Natural killer cell (primary cell): ENCODE measurements around the gene NPEPL1. TPM values are rescaled to one million over a fixed set of nuclear protein-coding genes. Genes with fewer than 3 reads are reported as not detected.

Experiments
- ATAC-seq, 3 donors: fragments of 150-1000 bp in 2 of 3; fragments of 200-7000 bp in 1 of 3; cut with Tn5 transposase; 1 replicate in 1 of 3; 2 replicates in 2 of 3; pipeline ENCODE4 v1.10.0; 2021; ENCODE audit warnings: mild to moderate bottlenecking in 2 of 3, moderate library complexity in 2 of 3
- DNase-seq, 2 donors: peaks; one replicate each; pipeline versions ENCODE4 v3.0.0 to v3.0.0-alpha.2; 2013 to 2021; ENCODE audit warnings: mixed read lengths in 1 of 2
- H3K27ac ChIP-seq: one replicate; pipeline ENCODE4 v1.5.1; 2013; ENCODE audit warnings: mild to moderate bottlenecking, low read length
- H3K27me3 ChIP-seq: one replicate; pipeline ENCODE4 v1.6.1; 2013; ENCODE audit warnings: low read length; ENCODE audit not compliant: control insufficient read depth, insufficient read depth
- H3K36me3 ChIP-seq: one replicate; pipeline ENCODE4 v1.6.1; 2013; ENCODE audit warnings: low read length; ENCODE audit not compliant: control insufficient read depth, insufficient read depth
- H3K4me1 ChIP-seq: one replicate; pipeline ENCODE4 v1.6.1; 2013; ENCODE audit warnings: low read length; ENCODE audit not compliant: control insufficient read depth, insufficient read depth
- H3K4me3 ChIP-seq: one replicate; pipeline ENCODE4 v1.5.1; 2013; ENCODE audit warnings: low read length
- H3K9me3 ChIP-seq: one replicate; pipeline ENCODE4 v1.6.1; 2013; ENCODE audit warnings: low read length; ENCODE audit not compliant: control insufficient read depth, insufficient read depth
- H3K27ac Mint-ChIP-seq, 2 donors: one replicate each; pipeline ENCODE4 v1.8.0; 2022; ENCODE audit warnings: mild to moderate bottlenecking in 2 of 2, mixed read lengths in 2 of 2, moderate library complexity in 1 of 2
- H3K27me3 Mint-ChIP-seq, 2 donors: one replicate each; pipeline ENCODE4 v1.8.0; 2022; ENCODE audit warnings: low read depth in 2 of 2, mixed read lengths in 2 of 2
- H3K36me3 Mint-ChIP-seq: one replicate; pipeline ENCODE4 v1.8.0; 2022; ENCODE audit warnings: mixed read lengths
- H3K4me1 Mint-ChIP-seq, 2 donors: one replicate each; pipeline ENCODE4 v1.8.0; 2022; ENCODE audit warnings: mixed read lengths in 2 of 2
- H3K4me3 Mint-ChIP-seq: one replicate; pipeline ENCODE4 v1.8.0; 2022; ENCODE audit warnings: mild to moderate bottlenecking, moderate library complexity, mixed read lengths
- H3K9me3 Mint-ChIP-seq, 2 donors: one replicate each; pipeline ENCODE4 v1.8.0; 2022; ENCODE audit warnings: mixed read lengths in 2 of 2
- WGBS: methylation state at CpG from one replicate; pipeline ENCODE4 v1.1.7; 2013; ENCODE audit warnings: missing lambda C conversion rate; ENCODE audit not compliant: insufficient coverage; 5-methylcytosine and 5-hydroxymethylcytosine counted together
- intact Hi-C: fragments of 100-400 bp; cut with micrococcal nuclease; formaldehyde crosslinking; loops from one replicate; pipeline ENCODE4 v1.14.2; 2022
- total RNA-seq, 4 donors: library from RNA; stranded (reverse); fragments of 120-200 nt in 1 of 4; gene quantifications; one replicate each; pipeline versions ENCODE4 v1.2.3 to v1.2.4, GENCODE V29; 2013 to 2022
- TF ChIP-seq, protein P1 (sequence below): fragments of 200-600 bp; IDR thresholded peaks from one replicate; pipeline ENCODE4 v1.8.0; 2022; ENCODE audit warnings: antibody characterized with exemption

NPEPL1 gene
- total RNA-seq, 3 donors from 2014 or later (not counting 1 experiment from before 2014, with no cell fraction given), result 66.0 to 83.7 (median 68.4) TPM

DNA sequence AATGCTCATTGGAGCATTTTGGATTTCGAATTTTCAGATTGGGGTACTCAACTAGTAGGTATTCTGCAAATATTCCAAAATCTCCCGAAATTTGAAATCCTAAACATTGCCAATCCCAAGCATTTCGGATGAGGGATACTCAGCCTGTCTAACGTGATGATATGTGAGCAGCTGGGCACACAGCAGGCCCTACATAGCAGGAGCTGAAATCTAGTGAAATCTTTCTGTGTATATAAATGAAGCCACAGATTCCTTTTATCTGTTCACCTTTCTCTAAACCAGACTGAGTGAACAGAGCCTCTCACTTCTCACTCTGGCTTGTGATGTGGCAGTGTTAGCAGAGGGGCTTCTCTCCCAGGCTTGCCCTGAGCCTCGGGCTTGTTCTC lies 23.7 kb upstream of the NPEPL1 start:
- no peaks in the 10 kb centered on the region for H3K27me3 Mint-ChIP-seq
- WGBS, result 96% methylated on average over 5 of the region's 5 CpGs
- peaks cover 5% of the 10 kb centered on the region for H3K36me3 Mint-ChIP-seq
- no peak overlapping the region for H3K27ac ChIP-seq
- TF ChIP-seq, protein P1, sequence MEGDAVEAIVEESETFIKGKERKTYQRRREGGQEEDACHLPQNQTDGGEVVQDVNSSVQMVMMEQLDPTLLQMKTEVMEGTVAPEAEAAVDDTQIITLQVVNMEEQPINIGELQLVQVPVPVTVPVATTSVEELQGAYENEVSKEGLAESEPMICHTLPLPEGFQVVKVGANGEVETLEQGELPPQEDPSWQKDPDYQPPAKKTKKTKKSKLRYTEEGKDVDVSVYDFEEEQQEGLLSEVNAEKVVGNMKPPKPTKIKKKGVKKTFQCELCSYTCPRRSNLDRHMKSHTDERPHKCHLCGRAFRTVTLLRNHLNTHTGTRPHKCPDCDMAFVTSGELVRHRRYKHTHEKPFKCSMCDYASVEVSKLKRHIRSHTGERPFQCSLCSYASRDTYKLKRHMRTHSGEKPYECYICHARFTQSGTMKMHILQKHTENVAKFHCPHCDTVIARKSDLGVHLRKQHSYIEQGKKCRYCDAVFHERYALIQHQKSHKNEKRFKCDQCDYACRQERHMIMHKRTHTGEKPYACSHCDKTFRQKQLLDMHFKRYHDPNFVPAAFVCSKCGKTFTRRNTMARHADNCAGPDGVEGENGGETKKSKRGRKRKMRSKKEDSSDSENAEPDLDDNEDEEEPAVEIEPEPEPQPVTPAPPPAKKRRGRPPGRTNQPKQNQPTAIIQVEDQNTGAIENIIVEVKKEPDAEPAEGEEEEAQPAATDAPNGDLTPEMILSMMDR, result no peak
- H3K27ac Mint-ChIP-seq, result no peak overlapping the region
- DNase-seq (no peak), ATAC-seq (no peak)
- H3K27me3 ChIP-seq, result no peaks in the 10 kb centered on the region
- peaks cover 10% of the 10 kb centered on the region in 2 donors for H3K4me1 Mint-ChIP-seq
- H3K9me3 ChIP-seq, result no peaks in the 10 kb centered on the region
- H3K4me3 Mint-ChIP-seq, result no peak overlapping the region
- H3K4me1 ChIP-seq, result no peaks in the 10 kb centered on the region
- H3K4me3 ChIP-seq, result no peak overlapping the region
- peaks cover 50% of the 10 kb centered on the region for H3K36me3 ChIP-seq
- intact Hi-C loops, result no loop called here
- no peaks in the 10 kb centered on the region for H3K9me3 Mint-ChIP-seq

DNA sequence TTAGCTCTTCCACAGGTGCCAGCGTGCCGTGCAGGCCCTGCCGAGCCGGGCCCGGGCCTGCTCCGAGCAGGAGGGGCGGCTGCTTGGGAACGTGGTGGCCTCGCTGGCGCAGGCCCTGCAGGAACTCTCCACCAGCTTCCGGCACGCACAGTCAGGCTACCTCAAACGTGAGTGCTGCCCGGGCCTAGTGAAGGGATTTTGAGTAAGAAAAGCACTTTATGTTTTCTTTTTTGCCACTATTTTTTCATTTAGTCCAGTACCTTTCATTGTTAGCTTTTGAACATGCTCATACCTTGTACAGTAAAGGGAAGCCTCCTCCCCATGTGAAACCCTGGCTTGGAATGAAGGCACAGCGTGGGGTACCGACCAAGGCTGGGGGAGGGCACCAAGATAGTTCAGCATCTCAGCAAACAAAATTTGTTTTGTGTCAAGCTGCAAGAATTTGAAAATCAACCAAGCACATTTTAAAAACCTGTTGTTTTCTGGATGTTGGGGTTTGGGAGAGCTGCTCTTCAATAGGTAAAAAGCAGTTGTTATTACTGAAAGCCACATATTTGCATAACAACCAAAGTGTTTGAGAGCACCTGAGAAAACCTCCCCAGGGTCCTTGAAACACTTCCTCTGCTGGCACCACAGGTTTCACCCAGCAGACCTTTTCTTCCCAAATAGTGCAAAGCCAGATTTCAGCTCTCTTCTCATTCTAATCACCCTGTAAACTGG lies 23.2 kb upstream of the NPEPL1 start:
- H3K4me3 ChIP-seq, result no peak overlapping the region
- Mint-ChIP-seq H3K27me3 (no peaks in the 10 kb centered on the region), H3K4me3 (no peak overlapping the region), H3K27ac (no peak overlapping the region), H3K9me3 (no peaks in the 10 kb centered on the region), H3K4me1 (peaks cover 10% of the 10 kb centered on the region in 2 donors), H3K36me3 (peaks cover 10% of the 10 kb centered on the region)
- DNase-seq (no peak), ATAC-seq (no peak)
- intact Hi-C loops, result no loop called here
- peaks cover 56% of the 10 kb centered on the region for H3K36me3 ChIP-seq
- no peaks in the 10 kb centered on the region for H3K27me3 ChIP-seq
- no peak overlapping the region for H3K27ac ChIP-seq
- TF ChIP-seq, protein P1, result no peak
- 92% methylated on average over 16 of the region's 16 CpGs for WGBS
- H3K4me1 ChIP-seq, result no peaks in the 10 kb centered on the region
- no peaks in the 10 kb centered on the region for H3K9me3 ChIP-seq

DNA sequence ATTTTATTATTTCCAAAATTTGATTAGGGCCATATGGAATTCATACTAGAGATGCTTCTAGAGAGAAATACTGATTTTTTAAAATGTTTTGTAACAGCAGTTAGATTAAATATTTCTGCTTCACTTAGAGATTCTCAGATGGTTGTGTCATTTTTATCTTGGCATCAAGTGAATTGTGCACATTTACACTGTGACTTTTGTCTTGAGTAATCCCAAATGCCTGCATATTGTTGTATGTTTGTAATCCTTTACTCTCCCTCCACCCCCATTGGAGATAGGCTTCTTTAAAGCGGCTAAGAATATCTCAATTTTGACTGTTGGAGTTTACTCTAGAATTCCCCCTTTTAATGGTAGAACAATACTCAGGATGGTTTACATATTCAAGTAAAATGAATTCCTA lies 22.5 kb upstream of the NPEPL1 start:
- no peaks in the 10 kb centered on the region for H3K27me3 Mint-ChIP-seq
- no peak overlapping the region for H3K27ac Mint-ChIP-seq
- Histone ChIP-seq H3K27me3 (no peaks in the 10 kb centered on the region), H3K27ac (no peak overlapping the region), H3K4me3 (no peak overlapping the region), H3K9me3 (no peaks in the 10 kb centered on the region), H3K4me1 (no peaks in the 10 kb centered on the region), H3K36me3 (peaks cover 59% of the 10 kb centered on the region)
- intact Hi-C loops, result no loop called here
- peaks cover 8 to 10% of the 10 kb centered on the region in 2 donors for H3K4me1 Mint-ChIP-seq
- H3K36me3 Mint-ChIP-seq, result peaks cover 10% of the 10 kb centered on the region
- no peak overlapping the region for H3K4me3 Mint-ChIP-seq
- ATAC-seq (no peak), DNase-seq (no peak)
- TF ChIP-seq, protein P1, result no peak
- H3K9me3 Mint-ChIP-seq, result no peaks in the 10 kb centered on the region
- no CpG with 5 or more reads among the region's 1 CpG for WGBS

DNA sequence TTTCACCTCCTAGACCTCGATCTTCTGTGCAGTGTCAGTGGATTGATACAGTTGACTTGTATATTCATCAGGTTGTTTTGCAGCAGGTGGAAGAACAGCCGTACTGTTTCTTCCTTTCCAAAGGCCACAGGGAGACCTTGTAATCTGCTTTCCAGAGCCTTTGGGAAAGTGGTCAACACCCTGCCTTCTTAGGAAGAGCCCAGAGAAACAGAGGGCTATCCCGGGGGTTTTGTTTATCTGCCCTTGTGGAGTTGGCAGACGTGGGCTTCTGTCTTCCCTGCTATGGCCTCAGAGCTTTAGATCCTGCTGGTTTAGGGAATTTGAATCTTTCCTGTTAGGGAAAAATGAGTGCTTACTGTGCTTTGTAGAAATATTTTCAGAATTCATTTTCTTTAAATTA lies 21.9 kb upstream of the NPEPL1 start:
- H3K36me3 Mint-ChIP-seq, result peaks cover 11% of the 10 kb centered on the region
- Histone ChIP-seq H3K9me3 (no peaks in the 10 kb centered on the region), H3K36me3 (peaks cover 64% of the 10 kb centered on the region), H3K4me1 (no peaks in the 10 kb centered on the region), H3K4me3 (no peak overlapping the region), H3K27ac (no peak overlapping the region), H3K27me3 (no peaks in the 10 kb centered on the region)
- DNase-seq, result no peak
- no peak overlapping the region for H3K27ac Mint-ChIP-seq
- no peak for ATAC-seq
- peaks cover 4 to 10% of the 10 kb centered on the region in 2 donors for H3K4me1 Mint-ChIP-seq
- WGBS, result 91% methylated on average over 3 of the region's 4 CpGs
- TF ChIP-seq, protein P1, result no peak
- no peaks in the 10 kb centered on the region for H3K9me3 Mint-ChIP-seq
- no peak overlapping the region for H3K4me3 Mint-ChIP-seq
- H3K27me3 Mint-ChIP-seq, result no peaks in the 10 kb centered on the region
- intact Hi-C loops, result no loop called here
